ENCODE data around the gene NBDY. TPM values are rescaled to one million over a fixed set of nuclear protein-coding genes. Genes with fewer than 3 reads are reported as not detected.
"Not testable (repeated sequence)": the region's sequence is repeated elsewhere in the genome, so short reads cannot be mapped to it uniquely, and the experiment has no call there.

Gene NBDY
- 6.7 and 12.3 TPM in 2 replicates for total RNA-seq (2014; rRNA removed)
- 60.3 TPM for polyA plus RNA-seq (2012)

- DNase-seq (ENCODE audit: low read depth), result peak; percentile 47
Observed at GRCh38 chrX:56729152-56729850, at the start of gene NBDY. TSS of gene NBDY (plus strand) at chrX:56729243. CDS start at chrX:56729354, 111 bp downstream.

- not testable (repeated sequence) for DNase-seq (ENCODE audit: low read depth)
Observed at GRCh38 chrX:56704530-56704929, 24.5 kb upstream of the NBDY start.

GRCh38 chrX:56726605-56727004 lies 2.4 kb upstream of the NBDY start:
- peak; percentile 39 for DNase-seq (ENCODE audit: low read depth)

- DNase-seq (ENCODE audit: low read depth), result no peak
Observed at GRCh38 chrX:56727531-56727930, 1.5 kb upstream of the NBDY start.

- DNase-seq (ENCODE audit: low read depth), result peak; percentile 22
Observed at GRCh38 chrX:56728321-56728720, 722 bp upstream of the NBDY start.

- DNase-seq (ENCODE audit: low read depth), result peak; percentile 11
Observed at GRCh38 chrX:56728752-56729151, 291 bp upstream of the NBDY start.

GRCh38 chrX:56733459-56734046 lies 4.5 kb downstream of the NBDY start:
- peak; percentile 54 for DNase-seq (ENCODE audit: low read depth)

- no peak for DNase-seq (ENCODE audit: low read depth)
Observed at GRCh38 chrX:56736219-56736618, 7.2 kb downstream of the NBDY start.

GRCh38 chrX:56738670-56739069 lies 9.6 kb downstream of the NBDY start:
- no peak for DNase-seq (ENCODE audit: low read depth)

- DNase-seq (ENCODE audit: low read depth), result peak; percentile 81
Observed at GRCh38 chrX:56744996-56745395, 16.0 kb downstream of the NBDY start.

- DNase-seq (ENCODE audit: low read depth), result no peak
Observed at GRCh38 chrX:56746996-56747395, 18.0 kb downstream of the NBDY start.

- no peak for DNase-seq (ENCODE audit: low read depth)
Observed at GRCh38 chrX:56751071-56751470, 22.0 kb downstream of the NBDY start.

- DNase-seq (ENCODE audit: low read depth), result no peak
Observed at GRCh38 chrX:56757327-56757726, 28.3 kb downstream of the NBDY start.

GRCh38 chrX:56758456-56758855 lies 29.4 kb downstream of the NBDY start:
- no peak for DNase-seq (ENCODE audit: low read depth)

- DNase-seq (ENCODE audit: low read depth), result no peak
Observed at GRCh38 chrX:56759736-56760409, 30.8 kb downstream of the NBDY start.

GRCh38 chrX:56760410-56761124 lies 31.5 kb downstream of the NBDY start:
- not testable (repeated sequence) for DNase-seq (ENCODE audit: low read depth)

GRCh38 chrX:56761167-56761566 lies 32.1 kb downstream of the NBDY start:
- no peak for DNase-seq (ENCODE audit: low read depth)

- DNase-seq (ENCODE audit: low read depth), result no peak
Observed at GRCh38 chrX:56762220-56762619, 33.2 kb downstream of the NBDY start.

- peak; percentile 13 for DNase-seq (ENCODE audit: low read depth)
Observed at GRCh38 chrX:56762707-56763555, 33.9 kb downstream of the NBDY start.

GRCh38 chrX:56763556-56764152 lies 34.6 kb downstream of the NBDY start:
- DNase-seq (ENCODE audit: low read depth), result no peak

Measured in LHCN-M2 (cell line).